Esophagus squamous epithelium (tissue), 4 donors: Measurements from ENCODE around the gene RTN4RL2.

Source experiments
- POLR2A ChIP-seq, 4 donors: fragments of 450-650 bp; IDR thresholded peaks; one replicate each; pipeline ENCODE4 v1.6.1; 2017; ENCODE audit warnings: antibody characterized with exemption in 4 of 4, mild to moderate bottlenecking in 4 of 4, moderate library complexity in 3 of 4
- TF ChIP-seq, protein P1 (sequence below), 6 experiments: fragments of 450-650 bp in 4 of 6; fragments of 200-600 bp in 2 of 6; sonication (generic) in 2 of 6; IDR thresholded peaks; one replicate each; pipeline ENCODE4 v1.5.1; 2016 to 2019; ENCODE audit warnings: antibody characterized with exemption in 6 of 6, mild to moderate bottlenecking in 4 of 6, moderate library complexity in 4 of 6

GRCh38 chr11:57511741-57512430, 51.6 kb downstream of the RTN4RL2 start:
- TF ChIP-seq, protein P1, sequence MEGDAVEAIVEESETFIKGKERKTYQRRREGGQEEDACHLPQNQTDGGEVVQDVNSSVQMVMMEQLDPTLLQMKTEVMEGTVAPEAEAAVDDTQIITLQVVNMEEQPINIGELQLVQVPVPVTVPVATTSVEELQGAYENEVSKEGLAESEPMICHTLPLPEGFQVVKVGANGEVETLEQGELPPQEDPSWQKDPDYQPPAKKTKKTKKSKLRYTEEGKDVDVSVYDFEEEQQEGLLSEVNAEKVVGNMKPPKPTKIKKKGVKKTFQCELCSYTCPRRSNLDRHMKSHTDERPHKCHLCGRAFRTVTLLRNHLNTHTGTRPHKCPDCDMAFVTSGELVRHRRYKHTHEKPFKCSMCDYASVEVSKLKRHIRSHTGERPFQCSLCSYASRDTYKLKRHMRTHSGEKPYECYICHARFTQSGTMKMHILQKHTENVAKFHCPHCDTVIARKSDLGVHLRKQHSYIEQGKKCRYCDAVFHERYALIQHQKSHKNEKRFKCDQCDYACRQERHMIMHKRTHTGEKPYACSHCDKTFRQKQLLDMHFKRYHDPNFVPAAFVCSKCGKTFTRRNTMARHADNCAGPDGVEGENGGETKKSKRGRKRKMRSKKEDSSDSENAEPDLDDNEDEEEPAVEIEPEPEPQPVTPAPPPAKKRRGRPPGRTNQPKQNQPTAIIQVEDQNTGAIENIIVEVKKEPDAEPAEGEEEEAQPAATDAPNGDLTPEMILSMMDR (IDR thresholded peaks at IDR 0.05) = no peak
- TF ChIP-seq POLR2A (IDR thresholded peaks at IDR 0.05) = no peak
